Measurements from ENCODE around the gene PPP1R12B.
"Not testable (repeated sequence)": the region's sequence is repeated elsewhere in the genome, so short reads cannot be mapped to it uniquely, and the experiment has no call there.

PPP1R12B gene

DNA sequence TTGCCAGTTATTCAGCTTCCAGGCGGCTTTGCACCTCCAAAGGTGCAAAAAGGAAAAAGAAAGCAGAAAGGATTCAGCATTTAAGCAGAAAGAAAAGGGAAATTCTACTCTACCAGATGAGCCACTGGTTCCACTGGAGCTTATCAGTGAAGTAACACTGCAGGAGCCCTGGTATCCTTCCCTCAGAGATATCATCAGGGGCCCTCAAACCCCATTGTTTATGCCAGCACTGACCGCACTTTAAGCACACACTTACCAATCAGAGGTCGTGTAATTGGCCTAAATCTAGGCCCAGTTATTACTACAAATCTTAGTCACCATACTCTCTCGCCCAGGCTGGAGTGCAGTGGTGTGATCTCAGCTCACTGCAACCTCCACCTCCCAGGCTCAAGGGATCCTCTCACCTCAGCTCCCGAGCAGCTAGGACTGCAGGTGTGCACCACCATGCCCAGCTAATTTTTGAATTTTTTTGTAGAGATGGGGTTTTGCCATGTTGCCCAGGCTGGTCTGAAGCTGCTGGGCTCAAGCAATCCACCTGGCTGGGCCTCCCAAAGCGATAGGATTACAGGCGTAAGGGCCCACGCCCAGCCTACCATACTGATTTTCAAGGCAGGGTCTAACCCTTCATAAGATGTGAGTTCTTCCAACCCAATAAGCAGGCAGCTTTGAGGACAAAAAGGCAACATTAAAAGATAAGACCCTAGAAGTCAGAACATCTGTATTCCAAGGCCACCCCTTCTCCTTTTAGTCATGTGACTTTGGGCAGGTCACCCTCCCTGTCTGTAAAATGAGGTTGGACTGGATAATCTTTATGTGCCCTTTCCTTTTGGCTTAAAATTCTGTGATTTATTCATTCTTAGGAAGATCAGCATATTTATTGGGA is 236.4 kb downstream of the PPP1R12B start:
- no peak for DNase-seq (ENCODE audit: low spot score)

DNA sequence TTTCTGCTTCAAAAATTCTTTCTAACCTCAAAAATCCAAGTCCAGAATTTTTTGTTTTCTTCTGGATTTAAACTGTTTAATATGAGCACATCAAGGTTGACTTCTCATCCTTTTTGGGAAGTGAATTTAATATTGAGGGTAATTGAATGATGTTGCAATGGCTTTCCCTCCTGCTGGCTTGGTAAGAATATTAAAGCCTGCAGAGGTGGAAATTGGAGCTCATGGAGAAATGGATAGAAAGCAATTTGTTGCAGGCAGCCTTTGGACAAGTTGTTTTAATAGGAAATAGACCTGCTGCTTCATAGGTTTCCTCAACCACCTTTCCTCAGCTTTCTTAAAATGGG is 237.1 kb downstream of the PPP1R12B start:
- no peak for DNase-seq (ENCODE audit: low spot score)

DNA sequence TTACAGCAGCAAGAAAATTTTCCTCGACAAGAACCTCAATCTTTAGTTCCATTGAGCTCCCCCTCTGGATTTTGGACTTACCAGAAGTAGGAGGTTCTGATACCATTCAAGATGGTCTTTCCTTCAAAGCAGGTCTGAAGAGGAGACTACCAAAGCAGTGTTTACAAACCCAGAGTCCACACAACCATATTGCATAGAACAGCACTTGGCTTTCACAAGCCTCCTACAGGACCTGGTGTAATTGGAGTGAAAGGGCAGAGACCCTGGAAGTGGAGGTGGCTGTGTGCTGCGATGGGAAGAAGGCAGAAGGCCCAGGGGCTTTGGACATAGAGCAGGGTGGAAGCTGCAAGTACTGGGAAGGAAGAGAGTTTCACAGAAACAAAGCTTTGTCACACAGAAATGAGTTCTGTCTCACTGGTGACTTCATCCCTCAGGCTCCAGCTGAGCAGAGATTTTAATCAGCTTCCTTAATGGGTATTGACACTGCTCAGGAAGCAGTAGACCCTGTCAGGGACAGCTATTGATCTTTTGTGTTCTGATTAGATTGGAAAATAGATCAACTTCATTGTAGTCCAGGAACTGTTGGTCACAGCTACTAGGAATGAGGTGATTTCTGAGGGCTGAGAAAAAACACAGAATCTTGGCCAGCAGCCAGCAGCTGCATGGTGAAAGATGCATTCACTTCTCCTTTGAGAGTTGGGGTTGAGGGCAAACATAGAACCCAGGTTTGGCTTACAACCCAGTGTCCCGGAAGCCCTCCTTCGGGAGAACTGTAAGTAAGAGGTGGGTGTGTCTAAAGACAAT is 237.7 kb downstream of the PPP1R12B start:
- peak; percentile 21 for DNase-seq (ENCODE audit: low spot score)

GRCh38 chr1:202586871-202587270 is 238.4 kb downstream of the PPP1R12B start:
- DNase-seq (ENCODE audit: low spot score): no peak

- DNase-seq (ENCODE audit: low spot score): no peak
These were observed 239.5 kb downstream of the PPP1R12B start for GRCh38 chr1:202587859-202588485.

DNA sequence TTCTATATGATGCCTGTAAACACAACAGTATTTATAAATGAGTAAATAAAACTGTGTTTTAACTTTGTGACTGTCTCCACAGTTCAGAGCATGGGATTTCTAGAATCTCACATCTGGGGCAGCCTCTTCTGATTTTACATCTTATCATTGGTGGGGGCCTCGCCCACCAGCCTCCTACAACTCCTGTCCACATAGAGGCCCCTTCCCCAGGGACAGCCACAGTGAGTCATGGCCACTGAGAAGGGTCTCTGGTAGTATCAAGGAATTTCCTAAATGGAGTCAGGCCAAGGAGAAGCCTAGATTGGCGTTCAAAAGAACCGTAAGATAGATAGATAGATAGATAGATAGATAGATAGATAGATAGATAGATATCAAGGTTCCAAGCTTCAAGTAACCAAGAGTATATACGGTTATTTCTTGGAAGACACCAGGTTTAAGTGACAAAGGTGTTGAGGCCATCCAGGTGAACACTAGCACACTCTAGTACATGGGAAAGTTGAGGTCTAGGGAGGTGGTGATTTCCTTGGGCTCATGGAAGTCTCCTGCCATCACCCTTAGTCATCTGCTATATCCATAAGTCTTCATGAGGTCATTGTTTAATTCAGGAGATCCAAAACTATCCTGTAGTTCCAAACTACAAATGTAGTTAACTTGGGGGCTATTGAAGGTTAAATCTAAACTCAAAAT is 240.1 kb downstream of the PPP1R12B start:
- no peak for DNase-seq (ENCODE audit: low spot score)

- DNase-seq (ENCODE audit: low spot score): no peak
These were observed 240.9 kb downstream of the PPP1R12B start for GRCh38 chr1:202589190-202589930.

DNA sequence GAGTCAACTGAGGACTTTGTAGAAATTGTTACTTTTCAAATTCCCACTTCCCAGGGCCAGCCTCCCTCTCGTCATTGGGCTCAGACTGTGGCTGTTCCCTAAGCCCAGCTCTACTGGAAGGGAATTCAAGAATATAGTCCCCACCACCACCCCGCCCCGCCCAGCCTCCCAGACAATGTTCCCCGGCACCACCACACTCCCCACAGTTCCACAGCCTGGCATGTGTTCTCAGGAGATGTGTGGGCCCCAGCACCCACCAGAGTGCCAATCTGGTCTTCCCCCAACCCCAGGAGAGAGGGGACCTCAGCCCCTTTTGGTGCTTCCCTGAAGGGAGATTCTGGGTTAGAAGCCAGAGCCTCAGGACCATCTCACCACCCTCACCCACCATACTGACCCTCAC is 241.6 kb downstream of the PPP1R12B start:
- no peak for DNase-seq (ENCODE audit: low spot score)

DNA sequence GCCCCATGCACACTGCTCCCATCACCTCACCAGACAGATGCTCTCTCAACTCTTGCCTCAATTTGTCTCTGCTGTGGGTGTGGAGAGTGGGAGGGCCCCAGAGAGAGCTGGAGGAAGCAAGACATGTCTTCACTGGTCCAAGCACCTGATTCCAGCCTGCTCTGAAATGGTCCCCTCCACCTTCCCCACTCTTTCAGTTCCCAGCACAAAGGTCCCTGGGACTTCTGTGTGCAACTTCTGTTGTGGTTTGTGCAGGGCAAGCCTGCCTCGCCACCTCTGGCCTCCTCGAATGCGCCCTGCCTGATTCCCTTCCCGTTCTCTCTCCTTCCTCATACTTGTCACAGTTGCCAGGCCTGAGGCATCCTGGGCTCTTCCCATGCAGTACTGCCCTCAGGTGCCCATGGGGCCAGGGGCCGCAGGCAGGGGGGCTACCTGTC is 242.5 kb downstream of the PPP1R12B start:
- DNase-seq (ENCODE audit: low spot score): no peak

DNA sequence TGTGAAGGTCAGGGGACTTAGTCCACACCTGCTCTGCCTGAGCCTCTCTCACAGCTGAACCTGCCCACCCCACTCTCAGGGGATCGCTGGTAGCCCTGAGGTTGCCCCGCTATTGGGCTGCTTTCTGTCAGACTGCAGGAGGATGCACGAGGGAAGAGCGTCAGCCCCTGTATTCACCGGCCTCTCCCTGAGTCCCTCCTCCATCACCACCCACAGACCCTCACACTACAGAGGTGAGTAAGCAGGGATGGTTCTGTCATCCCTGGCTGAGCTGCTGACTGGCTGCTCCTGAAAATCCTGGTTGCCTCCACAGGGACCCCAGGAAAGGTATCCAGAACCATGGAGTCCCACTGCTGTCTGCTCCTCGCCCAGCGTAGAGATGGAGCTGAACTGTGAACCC is 243.0 kb downstream of the PPP1R12B start:
- no peak for DNase-seq (ENCODE audit: low spot score)

GRCh38 chr1:202592146-202592545 is 243.6 kb downstream of the PPP1R12B start:
- no peak for DNase-seq (ENCODE audit: low spot score)

DNA sequence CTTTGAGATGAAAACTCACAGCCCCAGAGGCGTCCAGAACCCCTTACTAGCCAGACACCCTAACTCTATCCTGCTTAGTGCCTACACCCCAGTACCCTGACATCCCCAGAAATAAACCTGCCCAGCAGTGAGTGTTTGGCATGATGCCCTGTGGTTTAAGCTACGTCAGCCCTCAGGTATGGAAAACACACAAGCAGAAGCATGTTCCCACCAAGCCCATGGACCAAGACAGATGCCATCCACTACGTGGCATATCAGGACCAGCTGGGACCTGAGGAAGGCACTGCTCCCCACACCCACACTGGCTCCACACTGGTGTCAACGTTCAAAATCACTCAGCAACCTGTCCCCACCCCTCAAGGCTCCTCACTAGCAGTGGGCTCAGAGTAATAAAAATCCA is 245.3 kb downstream of the PPP1R12B start:
- DNase-seq (ENCODE audit: low spot score): no peak

GRCh38 chr1:202596638-202597037 is 248.1 kb downstream of the PPP1R12B start:
- no peak for DNase-seq (ENCODE audit: low spot score)

DNA sequence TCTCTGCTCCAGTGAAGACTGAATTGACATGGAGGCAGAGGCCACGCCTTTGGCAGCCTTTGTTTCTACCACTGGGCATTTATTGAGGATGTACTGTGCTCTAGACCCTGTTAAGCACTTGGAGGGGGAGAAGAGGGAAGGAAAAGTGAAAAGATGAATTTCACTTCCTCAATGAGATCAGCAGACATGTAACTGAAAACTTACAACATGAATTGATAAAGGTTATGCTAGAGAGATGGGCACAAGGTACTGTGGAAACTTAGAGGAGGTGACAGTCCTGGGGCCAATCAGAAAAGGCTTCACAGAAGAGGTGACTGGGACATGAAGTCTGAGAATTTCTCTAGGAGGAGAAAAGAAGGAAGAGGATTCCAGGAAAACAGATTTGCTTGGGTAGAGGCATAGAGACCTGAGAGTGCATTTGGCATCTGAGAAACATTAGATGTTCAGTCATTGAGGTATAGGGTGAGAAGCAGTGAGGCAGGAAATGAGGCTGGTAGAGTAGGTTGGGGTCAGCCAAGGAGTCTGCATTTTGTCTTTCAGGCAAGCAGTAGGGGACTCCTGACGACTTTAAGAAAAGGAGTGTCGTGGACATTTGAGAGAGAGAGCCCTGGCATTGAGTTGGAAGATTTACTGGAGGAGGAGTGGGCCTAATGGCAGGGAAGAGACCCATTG is 248.7 kb downstream of the PPP1R12B start:
- DNase-seq (ENCODE audit: low spot score): no peak

DNA sequence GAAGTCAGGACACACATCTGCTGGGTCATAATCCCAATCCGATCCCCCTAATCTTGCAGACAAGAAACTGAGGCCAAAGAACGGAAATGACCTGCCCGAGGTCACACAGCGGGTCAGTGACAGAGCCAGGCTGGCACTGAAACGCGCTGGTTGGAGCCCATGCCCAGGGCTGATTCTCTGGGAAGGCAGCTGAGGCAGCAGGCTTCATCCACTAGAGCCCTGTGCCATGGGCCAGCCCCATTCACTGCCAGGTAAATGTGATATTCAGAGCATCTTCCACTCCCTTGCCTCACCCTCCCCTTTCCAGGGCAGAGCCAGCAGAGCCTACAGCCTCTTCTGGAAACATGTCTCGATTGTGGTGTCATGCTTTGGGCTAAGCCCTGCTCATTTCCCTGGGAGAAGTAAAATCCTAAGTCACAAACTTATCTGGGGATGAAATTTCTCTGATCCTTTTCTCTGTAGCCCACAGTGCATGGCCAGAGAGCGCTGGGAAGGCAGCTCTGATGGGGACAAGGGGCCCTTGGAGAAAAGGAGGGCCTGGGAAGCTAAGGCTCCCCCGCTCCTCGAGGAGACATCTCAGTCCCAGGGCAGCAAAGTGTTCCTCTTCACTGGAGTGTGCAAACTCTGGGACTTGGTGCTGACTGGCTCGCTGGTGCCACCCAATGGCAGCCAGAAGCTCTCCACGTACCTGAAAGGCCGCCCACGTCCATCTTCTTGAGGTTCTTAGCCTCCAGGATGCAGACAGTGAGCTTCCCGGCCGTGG is 251.4 kb downstream of the PPP1R12B start:
- DNase-seq (ENCODE audit: low spot score): peak; percentile 79

- no peak for DNase-seq (ENCODE audit: low spot score)
These were observed 252.0 kb downstream of the PPP1R12B start for GRCh38 chr1:202600432-202601041.

- DNase-seq (ENCODE audit: low spot score): no peak
These were observed 254.9 kb downstream of the PPP1R12B start for GRCh38 chr1:202603435-202603834.

GRCh38 chr1:202605515-202605914 is 257.0 kb downstream of the PPP1R12B start:
- no peak for DNase-seq (ENCODE audit: low spot score)

DNA sequence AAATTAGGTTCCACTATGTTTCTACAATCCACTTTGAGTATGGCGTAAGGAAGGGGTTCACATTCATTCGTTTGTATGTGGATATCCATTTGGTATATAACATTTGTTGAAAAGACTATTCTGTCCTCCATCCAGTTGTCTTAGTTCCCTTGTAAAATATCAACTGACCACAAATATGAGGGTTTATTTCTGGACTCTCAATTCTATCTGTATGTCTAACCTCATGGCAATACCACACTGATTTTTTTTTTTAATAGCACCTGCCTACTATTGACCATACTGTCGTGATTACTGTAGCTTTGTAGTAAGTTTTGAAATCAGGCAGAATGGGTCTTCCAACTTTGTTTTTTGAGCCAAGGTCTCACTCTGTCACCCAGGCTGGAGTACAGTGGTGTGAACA is 263.5 kb downstream of the PPP1R12B start:
- not testable (repeated sequence) for DNase-seq (ENCODE audit: low spot score)

- DNase-seq (ENCODE audit: low spot score): no peak
These were observed 265.1 kb downstream of the PPP1R12B start for GRCh38 chr1:202613571-202613970.

All from Ammon's horn (tissue), 1 donor.